SK-N-MC (cell line): Measurements from ENCODE around the gene RIC8A.

Experiments
- EZH2 ChIP-seq: fragments of 200-600 bp; sonication (generic); IDR thresholded peaks from one replicate; pipeline ENCODE4 v1.6.1; 2017; ENCODE audit warnings: antibody characterized with exemption
- FOXP2 ChIP-seq: optimal IDR thresholded peaks from 2 replicates; pipeline ENCODE3; 2011; ENCODE audit warnings: mild to moderate bottlenecking, moderate library complexity; ENCODE audit not compliant: insufficient read depth; ENCODE audit errors: extremely low read length, control extremely low read depth
- POLR2AphosphoS5 ChIP-seq: IDR thresholded peaks from 2 replicates; pipeline ENCODE4 v1.6.1; 2012; ENCODE audit warnings: mild to moderate bottlenecking, low read depth, low read length, borderline replicate concordance

- no peak for TF ChIP-seq EZH2
- TF ChIP-seq POLR2AphosphoS5: no peak
- TF ChIP-seq FOXP2: no peak
Measured at GRCh38 chr11:210122-210802, 2.8 kb downstream of the RIC8A start.
